GM18517 (cell line): ENCODE measurements around the gene ALG12.
A peak's percentile ranks its signal among the peaks of the same experiment; 100 is the strongest.
"Not testable (repeated sequence)": the region's sequence is repeated elsewhere in the genome, so short reads cannot be mapped to it uniquely, and the experiment has no call there.

Source experiments
- ATAC-seq: cut with Tn5 transposase; IDR thresholded peaks from one replicate; pipeline ENCODE4 v1.9.1; 2021; ENCODE audit warnings: mild to moderate bottlenecking, moderate library complexity; ENCODE audit not compliant: unreplicated experiment

The ALG12 gene

DNA sequence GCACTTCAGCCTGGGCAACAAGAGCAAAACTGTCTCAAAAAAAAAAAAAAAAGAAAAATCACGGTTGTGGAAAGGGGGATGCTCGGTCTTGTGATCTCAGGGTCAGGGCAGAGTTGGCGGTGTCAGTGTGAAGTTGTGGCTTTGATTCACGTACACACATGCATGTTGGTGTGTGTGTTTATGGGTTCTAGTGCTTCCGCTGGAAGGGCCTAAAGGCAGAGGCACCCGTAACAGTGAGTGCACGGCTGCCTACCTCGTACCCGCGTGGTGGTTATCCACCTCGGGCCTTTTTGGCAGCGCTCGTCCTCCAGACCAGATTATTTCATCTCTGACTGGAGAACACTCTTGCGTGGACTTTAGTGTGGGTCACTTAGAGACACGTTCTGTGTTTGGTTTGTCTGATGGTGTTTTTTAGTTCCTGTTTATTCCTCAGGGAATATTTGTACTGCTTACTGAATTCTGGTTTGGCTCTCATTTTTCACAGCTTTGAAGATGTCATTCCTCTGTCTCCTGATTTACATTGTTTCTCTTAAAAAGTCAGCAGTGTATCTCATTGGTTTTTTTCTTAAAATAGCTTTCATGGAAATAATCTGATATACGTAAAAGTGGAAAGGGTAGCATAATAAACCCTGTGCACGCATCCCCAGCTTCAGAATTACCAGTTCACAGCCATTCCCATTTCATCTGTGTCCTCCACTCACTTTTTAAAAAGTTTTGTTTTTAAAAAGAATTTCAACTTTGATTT is 49.0 kb downstream of the ALG12 start:
- ATAC-seq, result no peak

DNA sequence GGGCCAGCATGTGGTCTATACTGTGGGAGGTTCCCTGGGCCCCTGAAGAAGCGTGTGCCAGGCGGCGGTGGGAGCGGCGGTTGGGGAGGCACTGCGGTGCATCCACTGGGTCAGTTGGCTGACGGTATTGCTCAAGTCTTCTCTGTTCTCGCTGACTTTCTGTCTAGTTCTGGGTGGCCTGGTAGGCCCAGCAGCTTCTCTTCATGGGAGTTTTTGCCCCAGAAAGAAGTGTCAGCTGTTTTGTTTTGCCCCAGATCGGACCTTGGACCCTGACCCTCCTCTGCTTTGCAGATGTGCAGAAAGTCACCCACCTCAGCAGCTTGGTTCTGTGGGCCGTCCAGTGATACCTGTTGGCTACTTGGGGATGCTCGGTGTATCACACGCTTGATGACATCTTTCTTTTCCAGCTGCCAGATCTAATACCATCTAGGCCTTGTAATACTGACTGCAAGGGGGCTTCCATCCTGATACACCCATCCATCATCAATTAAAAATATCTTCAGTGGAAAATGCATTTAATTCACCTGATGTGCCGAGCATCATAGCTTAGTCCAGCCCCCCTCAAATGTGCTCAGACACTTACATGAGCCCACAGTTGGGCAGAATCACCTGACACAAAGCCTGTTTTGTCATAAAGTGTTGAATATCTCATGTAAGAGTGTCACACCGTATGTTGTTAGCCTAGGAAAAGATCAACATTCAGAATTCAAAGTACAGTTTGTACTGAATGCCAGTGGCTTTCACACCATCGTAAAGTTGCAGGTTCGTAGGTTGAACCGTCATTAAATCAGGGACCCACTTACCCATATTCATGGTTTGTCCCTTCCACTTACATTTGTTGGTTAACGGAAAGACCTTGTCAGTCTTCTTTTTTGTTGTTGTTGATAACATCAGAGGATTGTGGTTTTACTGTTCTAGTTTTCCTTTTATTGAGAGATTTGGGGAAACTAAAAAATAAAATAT is 50.7 kb downstream of the ALG12 start:
- no peak for ATAC-seq

DNA sequence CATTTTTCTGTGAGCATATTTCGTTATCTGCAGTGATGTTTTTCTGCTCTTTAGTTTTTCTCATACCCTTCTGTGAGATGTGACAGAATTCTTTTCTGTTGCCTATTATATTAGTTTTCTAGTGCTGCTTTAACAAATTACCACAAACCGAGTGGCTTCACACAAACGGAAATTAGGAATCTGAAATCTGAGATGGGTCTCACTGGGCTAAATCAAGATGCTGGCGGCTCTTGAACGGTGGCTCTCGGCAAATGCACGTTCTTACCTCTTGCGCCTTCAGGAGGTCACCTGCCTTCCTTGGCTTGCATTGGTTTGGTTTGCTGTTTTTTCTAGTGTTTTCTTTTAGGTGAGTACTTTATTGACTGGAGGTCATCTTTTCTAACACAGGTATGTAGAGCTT is 51.6 kb downstream of the ALG12 start:
- ATAC-seq, result no peak

DNA sequence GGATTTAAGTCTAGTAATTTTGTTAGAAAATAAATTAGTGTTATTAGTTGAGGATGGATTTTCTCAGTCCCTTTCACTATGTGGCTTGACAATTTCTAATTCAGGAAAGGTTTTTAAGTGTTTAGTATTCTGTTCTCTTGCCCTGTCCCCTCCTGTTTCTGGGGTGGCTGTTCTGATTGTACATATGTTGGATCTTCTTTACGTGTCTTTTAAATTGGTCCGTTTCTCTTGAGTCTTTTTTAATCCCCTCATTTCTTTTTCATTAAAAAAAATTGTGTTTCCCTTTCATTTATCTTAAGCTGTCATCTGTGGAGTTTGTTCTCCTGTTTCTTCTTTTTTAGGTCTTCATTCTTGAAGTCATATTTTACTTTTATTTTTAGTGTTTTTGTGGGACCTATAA is 52.1 kb downstream of the ALG12 start:
- no peak for ATAC-seq

DNA sequence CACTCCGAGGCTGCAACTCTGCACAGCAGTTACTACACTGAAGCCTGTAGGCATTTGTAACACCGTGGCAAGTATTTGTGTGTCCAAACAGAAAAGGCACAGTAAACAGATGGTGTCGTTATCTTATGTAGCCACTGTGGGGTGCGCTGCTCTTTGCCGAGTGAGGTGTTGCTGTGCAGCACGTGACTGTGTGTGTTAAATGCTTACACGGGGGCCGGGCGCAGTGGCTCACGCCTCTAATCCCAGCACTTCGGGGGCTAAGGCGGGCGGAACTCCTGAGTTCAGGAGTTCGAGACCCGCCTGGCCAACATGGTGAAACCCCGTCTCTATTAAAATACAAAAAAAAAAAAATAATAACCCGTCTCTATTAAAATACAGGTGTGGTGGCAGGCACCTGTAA is 53.1 kb downstream of the ALG12 start:
- ATAC-seq, result no peak

DNA sequence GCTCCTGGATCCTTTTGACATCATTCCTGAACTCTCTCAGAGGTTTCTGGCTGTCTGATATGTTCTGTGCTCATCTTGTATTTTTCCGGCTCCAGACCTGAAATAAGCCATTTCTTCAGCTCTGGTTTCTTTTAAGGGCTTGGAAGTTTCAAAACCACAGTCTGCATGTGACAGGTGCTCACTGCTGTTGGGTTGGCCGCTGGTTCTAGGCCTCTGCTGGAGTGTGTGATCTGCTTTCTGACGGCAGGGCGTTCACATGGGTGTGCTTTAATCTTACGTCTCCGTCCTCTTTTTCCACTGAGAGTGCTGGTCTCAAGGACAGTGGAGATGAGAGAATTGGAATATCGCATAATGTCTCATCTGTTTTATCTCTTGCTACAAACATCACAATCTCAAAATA is 54.3 kb downstream of the ALG12 start:
- no peak for ATAC-seq

DNA sequence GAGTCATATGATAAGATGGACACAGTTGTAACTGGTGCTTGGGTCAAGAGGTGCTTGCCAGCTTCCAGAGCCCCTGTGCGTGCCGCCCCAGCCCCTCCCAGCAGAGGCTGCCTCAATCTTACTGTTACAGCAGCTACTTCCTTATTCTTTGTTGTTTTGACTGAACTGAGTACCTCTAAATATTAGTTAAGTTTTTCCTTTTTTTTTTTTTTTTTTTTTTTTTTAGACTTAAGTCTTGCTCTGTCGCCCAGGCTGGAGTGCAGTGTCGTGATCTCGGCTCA is 55.8 kb downstream of the ALG12 start:
- no peak for ATAC-seq

DNA sequence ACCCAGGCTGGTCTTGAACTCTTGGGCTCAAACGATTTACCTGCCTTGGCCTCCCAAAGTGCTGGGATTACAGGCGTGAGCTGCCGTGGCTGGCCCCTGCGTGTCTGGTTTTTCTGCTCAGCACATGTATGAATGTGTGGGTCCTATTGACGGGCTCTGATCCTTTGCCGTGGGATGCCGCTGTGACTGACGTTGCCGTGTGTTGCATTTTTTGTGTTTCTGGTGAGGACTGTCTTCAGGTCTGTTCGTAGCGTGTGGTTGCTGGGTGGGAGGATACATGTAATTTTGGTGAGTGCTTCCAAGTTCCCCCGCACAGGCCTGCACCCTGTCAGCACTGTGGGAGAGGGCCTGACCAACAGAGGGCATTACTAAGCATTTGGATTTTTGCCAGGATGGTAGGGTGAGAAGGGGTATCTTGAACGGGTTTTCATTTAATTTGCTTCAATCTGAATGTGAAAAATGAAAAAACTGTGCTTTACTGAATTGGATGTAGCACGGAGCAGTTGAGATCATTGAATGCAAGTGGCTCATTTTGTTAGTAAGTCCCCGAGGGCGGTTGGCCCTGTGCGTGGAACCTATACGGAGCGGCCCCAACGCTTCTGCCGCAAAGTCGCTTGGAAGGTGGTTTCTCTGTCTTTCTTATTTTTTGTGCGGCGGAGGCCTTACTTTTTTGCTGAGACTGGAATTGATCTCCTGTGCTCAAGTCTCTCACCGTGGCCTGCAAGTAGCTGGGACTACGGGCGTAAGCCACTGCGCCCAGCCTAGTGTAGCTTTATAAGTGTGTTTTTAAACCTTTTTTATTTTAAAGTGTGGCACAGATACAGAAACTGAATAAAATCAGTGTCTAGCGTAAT is 56.4 kb downstream of the ALG12 start:
- no peak for ATAC-seq

DNA sequence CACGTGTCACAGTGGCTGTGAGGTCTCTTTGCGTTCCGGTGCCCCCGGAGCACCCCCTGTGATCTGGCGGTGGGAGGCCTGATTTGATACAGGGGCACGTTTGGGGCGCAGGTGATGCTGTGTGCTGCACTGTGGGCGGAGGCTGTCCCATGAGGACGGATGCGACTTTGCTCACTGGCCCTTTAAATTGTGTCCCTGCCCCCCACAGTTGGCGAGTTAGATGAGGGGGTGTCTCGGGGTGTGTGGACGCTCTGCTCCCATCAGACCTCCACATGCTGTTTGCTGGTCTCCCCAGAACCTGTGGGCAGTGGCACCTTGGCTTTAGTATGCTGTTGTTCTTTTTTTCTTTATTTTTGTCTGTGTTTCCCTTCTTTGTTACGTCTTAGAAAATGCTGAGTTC is 59.4 kb downstream of the ALG12 start:
- ATAC-seq, result no peak

DNA sequence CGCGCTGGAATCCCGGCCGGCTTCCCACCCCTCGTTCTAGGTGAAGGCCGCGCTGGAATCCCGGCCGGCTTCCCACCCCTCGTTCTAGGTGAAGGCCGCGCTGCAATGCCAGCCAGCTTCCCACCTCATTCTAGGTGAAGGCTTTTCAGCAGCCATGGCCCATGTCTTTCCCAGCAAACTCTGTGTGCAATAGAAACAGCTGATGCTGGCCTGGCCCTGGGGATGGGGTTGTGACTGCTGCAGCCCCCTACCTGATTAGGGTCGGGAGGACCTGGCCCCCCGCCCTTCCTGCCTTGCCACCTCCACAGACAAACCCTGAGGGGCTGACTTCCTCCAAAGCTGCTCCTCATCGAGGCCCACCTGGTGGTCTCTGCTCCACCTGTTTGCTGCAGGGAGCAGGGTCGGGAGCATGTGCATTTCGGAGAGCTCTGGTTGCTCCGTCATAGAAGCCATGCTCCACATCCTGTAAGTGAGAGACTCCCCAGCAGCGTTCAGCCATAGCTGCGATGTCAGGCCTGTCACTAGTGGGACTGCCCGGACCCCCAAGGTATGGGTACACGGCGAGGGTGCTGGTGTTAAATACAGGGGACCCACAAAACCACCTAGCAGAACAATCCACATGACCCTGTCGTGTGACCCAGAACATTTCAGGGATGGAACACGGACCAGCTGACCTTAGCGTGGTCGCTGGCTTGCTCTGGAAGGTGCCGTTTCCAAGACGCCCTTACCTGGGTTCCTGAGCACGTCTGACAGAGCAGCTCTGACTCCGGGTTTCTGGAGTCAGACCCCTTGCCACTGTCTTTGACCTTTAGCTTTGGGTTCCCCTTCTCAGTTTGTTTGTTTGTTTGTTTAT is 61.2 kb downstream of the ALG12 start:
- ATAC-seq, result no peak

DNA sequence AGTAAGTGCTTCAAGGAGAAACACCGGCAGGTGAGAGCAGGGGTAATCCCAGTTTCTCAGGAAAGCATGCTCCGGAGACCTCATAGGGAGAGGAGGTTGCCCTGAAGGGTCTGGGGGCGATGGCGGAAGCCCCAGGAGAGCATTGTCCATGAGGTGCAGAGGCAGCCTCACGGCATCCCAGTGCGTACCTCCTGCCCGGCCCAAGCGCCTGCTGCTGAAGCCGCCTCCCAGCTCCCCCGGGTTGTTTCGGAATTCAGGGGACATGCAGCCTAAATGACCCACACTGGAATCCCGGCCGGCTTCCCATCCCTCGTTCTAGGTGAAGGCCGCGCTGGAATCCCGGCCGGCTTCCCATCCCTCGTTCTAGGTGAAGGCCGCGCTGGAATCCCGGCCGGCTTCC is 61.9 kb downstream of the ALG12 start:
- no peak for ATAC-seq

DNA sequence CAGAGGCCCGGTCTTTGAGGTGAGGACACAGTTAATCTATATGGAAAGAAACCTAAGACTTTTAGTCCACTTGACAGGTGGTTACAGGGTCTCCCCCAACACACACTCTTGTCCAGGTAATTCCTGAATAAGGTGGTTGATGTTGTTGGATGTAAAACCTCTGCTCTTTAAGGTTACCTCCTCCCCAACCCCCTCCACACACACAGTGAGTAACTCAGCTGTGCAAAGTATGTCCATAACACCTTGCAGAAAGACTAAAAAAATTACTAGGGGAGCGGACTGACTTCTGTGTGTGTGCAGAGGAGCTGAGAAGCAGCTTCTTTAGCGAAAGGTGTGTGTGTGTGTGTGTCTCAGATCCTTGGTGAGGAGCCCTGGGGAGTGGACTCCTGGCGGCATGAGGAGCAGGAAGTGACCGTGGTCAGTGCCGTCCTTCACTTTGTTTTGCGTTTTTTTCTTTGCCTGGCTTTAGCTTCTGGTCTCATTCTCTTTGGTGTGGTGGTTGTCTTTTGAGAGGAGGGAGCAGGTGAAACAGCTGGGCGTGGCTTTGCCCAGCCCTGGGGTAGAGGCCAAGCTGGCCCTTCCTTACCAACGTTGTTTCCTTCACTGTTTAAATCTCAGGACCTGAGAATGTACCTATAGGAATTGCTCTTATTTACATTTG is 62.9 kb downstream of the ALG12 start:
- no peak for ATAC-seq

DNA sequence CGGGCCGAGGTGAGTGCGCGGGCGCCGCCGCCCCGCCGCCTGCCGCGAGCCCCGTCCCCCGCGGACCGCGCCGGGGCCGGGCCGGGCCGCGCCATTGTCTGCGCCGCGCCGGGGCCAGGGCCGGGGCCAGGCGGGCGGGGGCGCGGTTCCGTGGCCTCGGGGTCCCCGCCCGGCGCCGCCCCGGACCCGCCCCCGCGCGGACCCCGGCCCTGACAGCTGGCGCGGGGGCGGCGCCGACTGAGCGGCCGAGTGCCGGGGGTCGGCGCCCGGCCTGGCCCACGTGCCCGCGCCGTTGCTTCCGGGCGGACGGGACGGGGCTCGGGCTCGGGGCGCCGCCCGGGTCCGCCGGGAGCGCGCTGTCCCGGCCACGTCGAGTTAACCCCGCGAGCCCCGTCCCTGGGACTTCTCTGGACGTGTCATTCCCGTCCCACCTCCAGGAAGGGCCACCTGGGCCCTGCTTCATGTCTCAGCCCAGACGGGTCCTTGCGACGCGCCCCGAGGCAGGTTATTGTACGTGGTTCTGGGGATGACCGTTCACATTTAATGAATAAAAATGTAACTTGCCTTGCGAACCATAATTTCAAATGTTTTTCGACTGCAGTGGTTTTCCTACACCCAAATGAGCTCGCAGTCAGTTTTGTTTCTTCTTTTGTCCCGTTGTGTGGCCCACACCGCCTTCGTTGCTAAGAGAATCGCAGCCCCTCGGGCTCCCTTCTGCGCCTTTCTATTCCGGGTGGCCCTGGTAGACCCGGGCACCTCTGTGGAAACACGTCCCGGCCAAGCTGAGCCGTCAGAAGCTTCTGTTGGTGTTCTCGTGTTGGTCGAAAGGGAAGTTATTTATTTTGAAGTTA is 64.0 kb downstream of the ALG12 start:
- ATAC-seq, result peak; percentile 3

DNA sequence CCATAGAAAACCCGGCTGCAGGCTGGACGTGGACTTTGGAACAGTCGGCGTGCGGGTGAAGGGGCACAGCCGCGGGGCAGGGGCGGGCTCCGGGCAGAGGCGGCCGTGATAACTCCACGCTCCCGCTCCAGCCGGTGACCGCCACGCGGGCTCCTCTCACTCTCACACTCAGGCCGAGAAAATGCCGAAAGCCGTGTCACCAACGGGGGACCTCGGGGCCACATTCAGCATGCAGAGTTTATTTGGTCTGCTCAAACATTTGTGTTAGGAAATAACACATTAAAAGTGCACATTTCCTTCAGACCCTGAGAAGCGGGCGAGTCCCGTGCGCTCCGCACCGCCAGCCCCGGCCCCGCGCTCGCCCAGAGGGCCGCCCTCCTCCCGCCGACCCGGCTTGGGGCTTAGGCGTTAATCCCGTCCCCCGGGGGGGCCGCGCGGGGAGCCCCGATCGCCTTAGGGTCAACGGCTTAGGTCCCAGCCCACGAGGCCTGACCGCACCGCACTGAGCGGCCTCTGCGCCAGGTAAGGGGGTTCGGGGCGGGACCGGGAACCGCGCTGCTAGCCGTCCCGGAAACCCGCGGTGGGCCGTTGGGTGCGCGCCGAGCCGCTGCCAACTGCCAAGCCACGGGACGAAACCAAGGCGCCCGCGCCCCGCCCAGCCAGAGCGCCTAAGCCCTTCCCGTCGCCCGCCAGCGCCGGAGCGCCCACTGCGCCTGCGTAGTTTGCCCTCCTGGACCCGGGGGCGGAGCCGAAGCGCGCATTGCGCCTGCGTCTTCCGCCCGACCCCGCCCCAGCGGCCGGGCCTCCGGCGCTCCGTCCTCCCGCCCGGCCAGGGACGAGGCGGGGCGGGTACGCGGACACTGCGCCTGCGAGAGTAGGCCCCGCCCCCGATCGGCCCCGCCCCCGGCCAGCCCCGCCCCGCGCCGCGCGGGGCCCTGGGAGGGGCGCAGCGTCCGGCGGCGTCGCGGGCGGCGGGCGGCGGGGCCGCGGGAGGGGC is 65.0 kb downstream of the ALG12 start, which contains the start of gene ZBED4:
TSS of gene ZBED4 (plus strand) at position 947 of the 997 bp plus-strand sequence. CDS start 29,819 bp downstream, outside the sequence.
- peak; percentile 82 for ATAC-seq

DNA sequence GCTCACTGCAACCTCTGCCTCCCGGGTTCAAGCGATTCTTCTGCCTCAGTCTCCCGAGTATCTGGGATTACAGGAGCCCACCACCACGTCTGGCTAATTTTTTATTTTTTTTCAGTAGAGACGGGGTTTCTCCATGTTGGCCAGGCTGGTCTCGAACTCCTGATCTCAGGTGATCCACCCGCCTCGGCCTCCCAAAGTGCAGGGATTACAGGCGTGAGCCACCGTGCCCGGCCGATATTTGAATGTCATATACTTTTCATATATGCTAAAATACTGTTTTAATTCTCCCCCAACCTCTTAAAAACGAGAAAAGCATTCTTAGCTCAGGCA is 65.7 kb downstream of the ALG12 start:
- ATAC-seq, result not testable (repeated sequence)

DNA sequence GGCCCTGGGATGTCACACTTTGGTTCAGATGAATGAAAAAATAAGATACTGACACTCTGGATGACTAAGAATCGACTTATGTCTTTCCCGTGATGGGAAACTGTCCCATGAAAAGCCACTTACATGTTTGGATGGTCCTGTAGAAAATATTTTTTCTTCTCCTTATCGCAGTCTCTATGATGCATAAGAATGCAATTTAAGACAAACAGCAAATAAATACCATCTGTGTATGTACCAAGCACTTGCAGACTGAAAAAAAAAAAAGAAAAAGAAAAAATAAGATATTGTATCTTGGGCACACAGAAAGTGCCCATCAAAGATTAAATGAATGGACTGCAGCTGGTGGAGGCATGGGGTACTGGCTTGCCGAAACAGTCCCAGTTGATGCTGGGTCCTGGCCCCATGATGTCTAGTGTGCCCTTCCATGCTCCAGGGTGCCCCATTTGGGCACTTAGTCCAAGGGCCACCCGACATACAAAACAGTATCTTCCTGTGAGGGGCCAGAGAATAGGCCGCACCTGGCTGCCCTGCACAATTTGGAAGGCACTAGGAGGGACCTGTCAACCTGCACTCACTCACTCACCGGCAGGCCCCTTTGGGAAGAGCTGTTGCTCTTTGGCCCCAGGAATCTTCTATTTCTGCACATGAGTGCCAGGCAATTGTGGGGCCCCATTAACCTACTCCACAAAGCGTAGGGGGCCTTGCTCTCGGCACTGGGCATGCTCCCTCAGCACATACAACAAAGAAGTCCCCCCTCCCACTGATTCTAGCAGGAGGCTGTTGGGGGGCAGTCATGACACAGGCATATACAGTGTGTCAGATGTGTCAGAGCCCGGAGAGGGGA is 67.1 kb downstream of the ALG12 start:
- no peak for ATAC-seq
